Stimulated activated CD4-positive, alpha-beta T cell treated with anti-CD3 and anti-CD28 coated beads, Interleukin-2, amount 100 ng/mL, for 48 hours (primary cell): ENCODE data around the gene DNAJB9.
"Not testable (repeated sequence)": the region's sequence is repeated elsewhere in the genome, so short reads cannot be mapped to it uniquely, and the experiment has no call there.

Experiments used
- DNase-seq, 2 donors: peaks; one replicate each; pipeline ENCODE4 v3.0.0-alpha.2; 2020

DNAJB9 gene

DNA sequence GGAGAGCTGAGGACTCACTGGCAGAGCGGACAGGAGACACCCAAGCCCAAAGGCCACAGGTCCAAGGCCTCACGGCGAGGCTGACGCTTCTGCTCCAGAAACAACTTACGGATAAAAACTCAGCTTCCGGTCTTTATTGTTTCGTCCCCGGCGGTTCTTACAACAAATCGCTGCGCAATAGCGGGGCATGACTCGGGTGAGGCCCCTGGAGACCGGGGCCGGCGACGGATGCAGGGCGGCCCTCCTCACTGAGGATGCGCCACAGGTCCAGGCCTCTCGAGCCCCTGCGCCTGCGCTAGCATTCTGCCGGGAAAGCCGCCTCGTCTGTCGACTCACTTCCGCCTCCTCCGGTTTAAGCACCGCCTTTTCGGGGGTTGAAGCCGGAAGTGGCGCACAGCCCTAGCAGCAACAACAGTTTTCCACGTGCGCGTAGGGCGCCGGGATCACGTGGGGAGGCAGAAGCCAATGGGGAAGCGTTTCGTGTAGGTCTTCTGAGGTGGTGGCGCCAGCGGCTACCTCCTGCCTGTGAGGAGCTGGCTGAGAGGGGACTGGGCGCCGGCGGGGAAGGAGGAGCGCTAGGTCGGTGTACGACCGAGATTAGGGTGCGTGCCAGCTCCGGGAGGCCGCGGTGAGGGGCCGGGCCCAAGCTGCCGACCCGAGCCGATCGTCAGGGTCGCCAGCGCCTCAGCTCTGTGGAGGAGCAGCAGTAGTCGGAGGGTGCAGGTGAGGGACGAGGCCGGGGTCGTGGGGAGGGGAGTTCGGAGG is at the start of gene DNAJB9, which contains the start of gene THAP5:
Gene DNAJB9 (plus strand): TSS at position 494 of the 765 bp plus-strand sequence. CDS start 1,853 bp downstream, outside the sequence.
Gene THAP5 (minus strand): TSS at position 326 of the 765 bp plus-strand sequence. CDS start 137 bp downstream, at position 189.
- peak; percentile 94 to 96 for DNase-seq

GRCh38 chr7:108522780-108523179 is 46.9 kb upstream of the DNAJB9 start:
- no peak for DNase-seq

- peak in 1 of 2 donors; percentile 54 for DNase-seq
These were observed 44.2 kb upstream of the DNAJB9 start for GRCh38 chr7:108525327-108525984.

DNA sequence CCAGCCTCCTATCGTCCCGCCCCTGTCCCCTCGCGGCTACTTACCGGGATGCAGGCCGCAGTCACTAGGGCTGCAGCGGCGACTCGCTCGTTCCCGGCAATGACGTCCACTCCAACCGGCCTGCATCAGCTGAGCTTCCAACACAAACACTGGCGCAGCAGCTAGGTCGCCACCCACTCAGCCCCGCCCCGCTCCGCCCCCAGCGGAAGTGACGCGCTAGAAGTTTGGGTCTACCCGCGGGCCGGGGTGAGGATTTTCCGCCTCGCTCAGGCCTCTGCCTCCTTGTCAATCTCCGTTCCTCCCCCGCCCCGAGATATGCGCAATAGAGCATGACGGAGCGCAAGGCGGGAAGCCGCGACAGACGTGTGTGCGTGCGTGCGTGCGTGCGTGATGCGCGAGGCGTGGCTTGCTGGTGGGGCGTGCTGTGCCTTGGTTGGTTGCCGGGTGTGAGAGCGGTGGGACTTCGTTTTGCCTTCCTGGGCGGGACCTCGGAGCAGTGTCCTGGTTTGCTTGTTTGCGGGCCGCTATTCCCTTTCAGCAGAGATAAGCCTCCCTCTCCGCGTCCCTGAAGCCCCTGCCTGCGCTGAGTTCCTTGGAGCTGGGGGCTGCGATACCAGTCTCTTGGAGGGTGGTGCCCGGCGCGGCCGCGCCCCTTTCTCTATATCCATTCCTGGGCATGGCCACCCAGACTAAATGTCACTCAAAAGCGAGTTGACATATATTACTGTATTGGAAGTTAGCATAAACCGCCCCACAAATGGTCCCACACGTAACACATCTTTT is 43.5 kb upstream of the DNAJB9 start, which contains the start of gene PNPLA8:
Gene PNPLA8 (minus strand): TSS at position 151 of the 783 bp plus-strand sequence. CDS start 10,644 bp downstream, outside the sequence.
- DNase-seq: peak; percentile 99 to 100

DNA sequence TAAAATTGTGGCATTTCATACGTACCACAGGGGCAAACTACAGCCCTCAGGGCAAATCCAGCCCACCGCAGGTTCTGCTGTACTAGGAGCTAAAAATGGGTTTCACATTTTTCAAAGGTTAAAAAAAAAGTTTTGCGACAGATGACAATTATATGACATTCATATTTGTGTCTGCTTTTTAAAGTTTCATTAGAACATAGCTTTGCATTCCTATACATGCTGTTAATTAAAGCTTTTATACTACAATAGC is 43.0 kb upstream of the DNAJB9 start:
- no peak for DNase-seq

DNA sequence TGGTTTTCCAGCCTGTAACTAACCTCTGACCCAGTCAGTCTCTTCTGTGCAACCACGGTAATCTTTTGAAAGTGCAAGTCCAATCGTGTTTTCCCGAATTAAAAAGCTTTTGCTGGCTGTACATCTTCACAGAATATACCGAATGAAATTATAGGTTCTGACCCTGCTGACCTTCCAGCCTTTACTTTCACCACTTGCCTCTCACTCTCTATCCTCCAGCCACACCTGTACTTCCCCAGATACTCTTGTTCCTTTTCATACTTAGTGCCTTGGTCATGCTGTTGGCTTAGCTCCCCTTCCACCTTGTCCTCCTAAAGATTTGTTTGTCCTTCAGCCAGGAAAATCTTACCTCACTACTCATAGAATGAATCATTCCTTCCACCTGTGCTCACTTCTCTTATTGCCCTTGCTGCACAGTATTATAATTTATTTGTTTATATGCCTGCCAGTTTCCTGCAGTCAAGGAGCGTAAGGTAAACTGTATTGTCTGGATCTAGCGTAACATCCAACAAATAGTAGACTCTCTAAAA is 41.4 kb upstream of the DNAJB9 start:
- DNase-seq: no peak

GRCh38 chr7:108529341-108529740 is 40.3 kb upstream of the DNAJB9 start:
- DNase-seq: no peak

DNA sequence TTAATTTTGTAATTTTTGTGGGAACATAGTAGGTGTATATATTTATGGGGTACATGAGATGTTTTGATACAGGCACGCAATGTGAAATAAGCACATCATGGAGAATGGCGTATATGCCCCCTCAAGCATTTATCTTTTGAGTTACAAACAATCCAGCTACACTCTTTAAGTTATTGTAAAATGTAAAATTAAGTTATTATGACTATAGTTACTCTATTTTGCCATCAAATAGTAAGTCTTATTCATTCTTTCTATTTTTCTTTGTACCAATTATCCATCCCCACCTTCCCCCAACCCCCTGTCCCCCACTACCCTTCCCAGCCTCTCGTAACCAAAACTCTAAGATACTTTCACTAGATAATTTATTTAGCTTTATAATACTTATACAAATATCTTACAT is 36.0 kb upstream of the DNAJB9 start:
- DNase-seq: no peak

DNA sequence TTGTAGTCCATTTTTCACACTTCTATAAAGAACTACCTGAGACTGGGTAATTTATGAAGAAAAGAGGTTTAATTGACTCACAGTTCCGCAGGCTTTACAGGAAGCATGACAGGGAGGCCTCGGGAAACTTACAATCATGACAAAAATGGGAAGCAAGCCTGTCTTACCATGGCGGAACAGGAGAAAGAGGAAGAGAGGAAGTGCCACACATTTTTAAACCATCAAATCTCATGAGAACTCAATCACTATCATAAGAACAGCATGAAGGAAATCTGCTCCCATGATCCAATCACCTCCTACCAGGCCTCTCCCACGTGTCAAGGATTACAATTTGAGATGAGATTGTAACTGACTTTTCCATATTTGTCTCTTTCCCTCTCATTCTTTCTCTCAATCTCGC is 34.4 kb upstream of the DNAJB9 start:
- no peak for DNase-seq

DNA sequence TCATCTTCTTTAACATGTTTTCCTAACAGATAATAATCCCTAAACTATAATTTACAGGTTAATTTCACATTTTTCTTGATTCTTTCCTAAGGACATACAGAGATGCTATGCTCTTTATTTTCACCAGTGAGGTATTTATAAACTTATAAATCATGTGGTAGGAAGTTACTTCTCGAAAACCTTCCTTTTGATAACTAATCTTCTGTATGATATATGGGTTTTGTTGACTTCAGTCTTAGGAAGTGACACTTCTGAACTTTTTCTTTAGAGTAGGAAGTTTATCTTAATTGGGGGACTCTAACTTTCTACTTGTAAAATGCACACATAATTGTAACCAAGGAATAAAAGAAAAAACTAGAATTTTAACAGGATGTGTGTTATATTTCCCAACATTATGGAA is 33.9 kb upstream of the DNAJB9 start:
- no peak for DNase-seq

GRCh38 chr7:108537229-108537628 is 32.4 kb upstream of the DNAJB9 start:
- no peak for DNase-seq

- not testable (repeated sequence) for DNase-seq
These were observed 31.4 kb upstream of the DNAJB9 start for GRCh38 chr7:108538236-108538635.

DNA sequence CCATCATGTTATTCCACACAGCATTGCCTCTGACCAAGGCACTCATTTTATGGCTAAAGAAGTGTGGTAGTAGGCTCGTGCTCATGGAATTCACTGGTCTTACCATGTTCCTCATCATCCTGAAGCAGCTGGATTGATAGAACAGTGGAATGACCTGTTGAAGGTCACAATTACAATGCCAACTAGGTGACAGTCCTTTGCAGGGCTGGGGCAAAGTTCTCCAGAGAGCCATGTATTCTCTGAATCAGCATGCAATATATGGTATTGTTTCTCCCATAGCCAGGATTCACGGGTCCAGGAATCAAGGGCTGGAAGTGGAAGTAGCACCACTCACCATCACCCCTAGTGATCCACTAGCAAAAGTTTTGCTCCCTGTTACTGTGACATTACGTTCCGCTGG is 31.0 kb upstream of the DNAJB9 start:
- DNase-seq: not testable (repeated sequence)

DNA sequence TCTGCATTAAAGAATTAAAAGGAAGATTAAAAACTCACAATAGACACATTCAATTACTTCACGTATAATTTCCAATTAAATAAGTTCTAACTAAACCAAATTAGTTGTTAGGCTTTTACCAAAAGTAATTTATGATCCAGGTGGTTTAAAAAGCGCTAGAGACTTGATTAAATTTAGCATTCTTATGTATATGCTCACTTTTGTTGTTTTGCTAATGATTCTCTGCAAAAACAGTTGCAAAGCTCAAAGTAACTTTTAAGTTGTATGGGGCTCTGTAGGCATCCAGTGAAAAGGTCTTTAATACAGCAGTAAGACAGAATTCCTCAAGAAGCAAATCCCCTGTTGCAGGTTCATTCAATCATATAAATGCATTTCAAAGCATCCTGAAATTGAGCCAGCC is 28.2 kb upstream of the DNAJB9 start:
- DNase-seq: no peak

GRCh38 chr7:108548141-108548896 is 21.4 kb upstream of the DNAJB9 start:
- not testable (repeated sequence) for DNase-seq

DNA sequence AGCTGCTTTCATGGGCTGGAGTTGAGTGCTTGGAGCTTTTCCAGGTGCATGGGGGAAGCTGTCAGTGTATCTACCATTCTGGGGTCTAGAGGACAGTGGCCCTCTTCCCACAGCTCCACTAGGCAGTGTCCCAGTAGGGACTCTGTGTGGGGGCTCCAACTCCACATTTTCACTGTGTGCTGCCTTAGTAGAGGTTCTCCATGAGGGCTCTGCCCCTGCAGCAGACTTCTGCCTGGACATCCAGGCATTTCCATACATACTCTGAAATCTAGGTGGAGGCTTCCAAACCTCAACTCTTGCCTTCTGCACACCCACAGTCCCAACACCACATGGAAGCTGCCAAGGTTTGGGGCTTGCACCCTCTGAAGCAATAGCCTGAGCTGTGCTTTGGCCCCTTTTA is 13.0 kb upstream of the DNAJB9 start:
- not testable (repeated sequence) for DNase-seq

GRCh38 chr7:108557191-108557590 is 12.5 kb upstream of the DNAJB9 start:
- no peak for DNase-seq

- DNase-seq: no peak
These were observed 12.1 kb upstream of the DNAJB9 start for GRCh38 chr7:108557617-108558016.

- no peak for DNase-seq
These were observed 10.4 kb upstream of the DNAJB9 start for GRCh38 chr7:108559253-108559652.

DNA sequence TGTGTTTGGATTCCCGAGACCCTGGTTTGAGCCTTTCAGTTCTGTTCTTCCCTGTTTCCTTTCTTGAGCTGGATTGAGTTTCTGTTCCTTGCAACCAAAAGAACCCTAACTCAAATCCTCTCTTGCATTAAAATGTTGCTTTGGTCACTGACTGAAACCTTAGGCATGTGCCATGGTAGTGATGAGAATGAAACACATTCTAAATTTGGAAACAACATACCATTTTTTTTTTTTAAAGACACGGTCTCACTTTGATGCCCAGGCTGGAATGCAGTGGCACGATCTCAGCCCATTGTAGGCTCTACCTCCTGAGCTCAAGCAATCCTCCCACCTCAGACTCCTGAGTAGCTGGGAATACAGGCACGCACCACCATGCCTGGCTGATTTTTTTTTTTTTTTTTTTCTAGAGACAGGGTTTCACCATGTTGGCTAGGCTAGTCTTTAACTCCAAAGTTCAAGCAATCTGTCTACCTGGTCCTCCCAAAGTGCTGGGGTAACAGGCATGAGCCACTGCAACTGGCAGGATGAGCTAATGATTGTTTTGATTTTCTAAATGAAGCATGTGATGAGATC is 8.5 kb upstream of the DNAJB9 start:
- no peak for DNase-seq

GRCh38 chr7:108565987-108566386 is 3.7 kb upstream of the DNAJB9 start:
- no peak for DNase-seq

GRCh38 chr7:108568801-108569380 is 783 bp upstream of the DNAJB9 start:
- DNase-seq: no peak
